IMR-90 (cell line): Measurements from ENCODE around the gene CEBPE.

Experiments used
- BHLHE40 ChIP-seq: fragments of 150-350 bp; IDR thresholded peaks from 2 replicates; pipeline ENCODE4 v1.6.1; 2016; ENCODE audit warnings: mild to moderate bottlenecking, low read depth, low read length
- CEBPB ChIP-seq: IDR thresholded peaks from 2 replicates; pipeline ENCODE4 v1.6.1; 2012; ENCODE audit warnings: low read depth, low read length, improper control_type of control experiment
- CHD1 ChIP-seq: IDR thresholded peaks from 2 replicates; pipeline ENCODE4 v1.6.1; 2012; ENCODE audit warnings: low read depth, low read length, improper control_type of control experiment
- FOS ChIP-seq: fragments of 150-350 bp; IDR thresholded peaks from 2 replicates; pipeline ENCODE4 v1.6.1; 2016; ENCODE audit warnings: low read depth, low read length
- MAZ ChIP-seq: IDR thresholded peaks from 2 replicates; pipeline ENCODE4 v1.6.1; 2012; ENCODE audit warnings: low read depth, mild to moderate bottlenecking, low read length, improper control_type of control experiment, moderate library complexity, borderline replicate concordance
- NFE2L2 ChIP-seq: fragments of 150-350 bp; IDR thresholded peaks from 2 replicates; pipeline ENCODE4 v1.6.1; 2016; ENCODE audit warnings: low read depth, mild to moderate bottlenecking, low read length
- POLR2A ChIP-seq: IDR thresholded peaks from 2 replicates; pipeline ENCODE4 v1.6.1; 2012; ENCODE audit warnings: mild to moderate bottlenecking, low read depth, low read length
- RAD21 ChIP-seq: IDR thresholded peaks from 2 replicates; pipeline ENCODE4 v1.6.1; 2012; ENCODE audit warnings: low read length, improper control_type of control experiment
- RCOR1 ChIP-seq: IDR thresholded peaks from 2 replicates; pipeline ENCODE4 v1.6.1; 2012; ENCODE audit warnings: mild to moderate bottlenecking, low read length, improper control_type of control experiment; ENCODE audit not compliant: insufficient replicate concordance
- RFX5 ChIP-seq: IDR thresholded peaks from 2 replicates; pipeline ENCODE4 v1.8.0; 2012; ENCODE audit warnings: low read depth, mild to moderate bottlenecking, low read length, moderate library complexity
- SMC3 ChIP-seq: fragments of 150-350 bp; IDR thresholded peaks from 2 replicates; pipeline ENCODE4 v1.6.1; 2016; ENCODE audit warnings: low read depth, mild to moderate bottlenecking, antibody characterized with exemption, low read length, moderate library complexity
- TF ChIP-seq, protein P1 (sequence below): conservative IDR thresholded peaks from 2 replicates; pipeline ENCODE4 v1.5.1; 2012; ENCODE audit warnings: mild to moderate bottlenecking, low read depth, low read length, improper control_type of control experiment
- TF ChIP-seq, protein P2 (sequence below): fragments of 150-350 bp; IDR thresholded peaks from 2 replicates; pipeline ENCODE4 v1.6.1; 2017; ENCODE audit warnings: mild to moderate bottlenecking, antibody characterized with exemption, low read length, low read depth
- TF ChIP-seq, protein P3 (sequence below): fragments of 150-350 bp; IDR thresholded peaks from 2 replicates; pipeline ENCODE4 v1.6.1; 2016; ENCODE audit warnings: low read depth, mild to moderate bottlenecking, low read length, moderate library complexity, borderline replicate concordance

GRCh38 chr14:23154964-23155587, 36.0 kb upstream of the CEBPE start:
- TF ChIP-seq, protein P1, sequence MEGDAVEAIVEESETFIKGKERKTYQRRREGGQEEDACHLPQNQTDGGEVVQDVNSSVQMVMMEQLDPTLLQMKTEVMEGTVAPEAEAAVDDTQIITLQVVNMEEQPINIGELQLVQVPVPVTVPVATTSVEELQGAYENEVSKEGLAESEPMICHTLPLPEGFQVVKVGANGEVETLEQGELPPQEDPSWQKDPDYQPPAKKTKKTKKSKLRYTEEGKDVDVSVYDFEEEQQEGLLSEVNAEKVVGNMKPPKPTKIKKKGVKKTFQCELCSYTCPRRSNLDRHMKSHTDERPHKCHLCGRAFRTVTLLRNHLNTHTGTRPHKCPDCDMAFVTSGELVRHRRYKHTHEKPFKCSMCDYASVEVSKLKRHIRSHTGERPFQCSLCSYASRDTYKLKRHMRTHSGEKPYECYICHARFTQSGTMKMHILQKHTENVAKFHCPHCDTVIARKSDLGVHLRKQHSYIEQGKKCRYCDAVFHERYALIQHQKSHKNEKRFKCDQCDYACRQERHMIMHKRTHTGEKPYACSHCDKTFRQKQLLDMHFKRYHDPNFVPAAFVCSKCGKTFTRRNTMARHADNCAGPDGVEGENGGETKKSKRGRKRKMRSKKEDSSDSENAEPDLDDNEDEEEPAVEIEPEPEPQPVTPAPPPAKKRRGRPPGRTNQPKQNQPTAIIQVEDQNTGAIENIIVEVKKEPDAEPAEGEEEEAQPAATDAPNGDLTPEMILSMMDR, result no peak
- no peak for TF ChIP-seq CHD1
- TF ChIP-seq CEBPB, result no peak
- no peak for TF ChIP-seq MAZ
- no peak for TF ChIP-seq POLR2A
- TF ChIP-seq, protein P2, sequence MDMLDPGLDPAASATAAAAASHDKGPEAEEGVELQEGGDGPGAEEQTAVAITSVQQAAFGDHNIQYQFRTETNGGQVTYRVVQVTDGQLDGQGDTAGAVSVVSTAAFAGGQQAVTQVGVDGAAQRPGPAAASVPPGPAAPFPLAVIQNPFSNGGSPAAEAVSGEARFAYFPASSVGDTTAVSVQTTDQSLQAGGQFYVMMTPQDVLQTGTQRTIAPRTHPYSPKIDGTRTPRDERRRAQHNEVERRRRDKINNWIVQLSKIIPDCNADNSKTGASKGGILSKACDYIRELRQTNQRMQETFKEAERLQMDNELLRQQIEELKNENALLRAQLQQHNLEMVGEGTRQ, result no peak
- TF ChIP-seq, protein P3, sequence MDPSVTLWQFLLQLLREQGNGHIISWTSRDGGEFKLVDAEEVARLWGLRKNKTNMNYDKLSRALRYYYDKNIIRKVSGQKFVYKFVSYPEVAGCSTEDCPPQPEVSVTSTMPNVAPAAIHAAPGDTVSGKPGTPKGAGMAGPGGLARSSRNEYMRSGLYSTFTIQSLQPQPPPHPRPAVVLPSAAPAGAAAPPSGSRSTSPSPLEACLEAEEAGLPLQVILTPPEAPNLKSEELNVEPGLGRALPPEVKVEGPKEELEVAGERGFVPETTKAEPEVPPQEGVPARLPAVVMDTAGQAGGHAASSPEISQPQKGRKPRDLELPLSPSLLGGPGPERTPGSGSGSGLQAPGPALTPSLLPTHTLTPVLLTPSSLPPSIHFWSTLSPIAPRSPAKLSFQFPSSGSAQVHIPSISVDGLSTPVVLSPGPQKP, result no peak
- no peak for TF ChIP-seq FOS
- TF ChIP-seq NFE2L2, result peak; percentile 91
- TF ChIP-seq RAD21, result no peak
- TF ChIP-seq BHLHE40, result no peak
- no peak for TF ChIP-seq SMC3
- no peak for TF ChIP-seq RCOR1
- no peak for TF ChIP-seq RFX5
